Sigmoid colon (tissue), 7 donors: ENCODE measurements around the gene TGFBR3L. TPM values are rescaled to one million over a fixed set of nuclear protein-coding genes. Genes with fewer than 3 reads are reported as not detected.

Experiments
- DNase-seq: peaks from one replicate; pipeline ENCODE4 v3.0.0-alpha.2; 2019
- H3K27ac ChIP-seq, 4 donors: fragments of 200-600 bp; sonication (generic); one replicate each; pipeline ENCODE4 v1.5.1; 2016 to 2019; ENCODE audit warnings: mild to moderate bottlenecking in 1 of 4
- H3K27me3 ChIP-seq, 3 donors: fragments of 200-600 bp; sonication (generic); one replicate each; pipeline ENCODE4 v1.5.1; 2019; ENCODE audit warnings: mild to moderate bottlenecking in 1 of 3
- H3K36me3 ChIP-seq, 4 donors: fragments of 200-600 bp; sonication (generic); one replicate each; pipeline ENCODE4 v1.5.1; 2016 to 2019
- H3K4me1 ChIP-seq, 4 donors: fragments of 200-600 bp; sonication (generic); one replicate each; pipeline ENCODE4 v1.5.1; 2017 to 2019
- H3K4me3 ChIP-seq, 4 donors: fragments of 200-600 bp; sonication (generic); one replicate each; pipeline ENCODE4 v1.5.1; 2017 to 2019; ENCODE audit warnings: mild to moderate bottlenecking in 2 of 4, moderate library complexity in 1 of 4
- H3K9me3 ChIP-seq, 4 donors: fragments of 200-600 bp in 3 of 4; sonication (generic) in 3 of 4; one replicate each; pipeline versions ENCODE4 v1.5.1 to v1.6.1; 2013 to 2019
- CTCF ChIP-seq, 4 experiments: fragments of 450-650 bp in 3 of 4; fragments of 200-600 bp in 1 of 4; IDR thresholded peaks; one replicate each; pipeline ENCODE4 v1.5.1; 2016 to 2019; ENCODE audit warnings: antibody characterized with exemption in 4 of 4, mild to moderate bottlenecking in 3 of 4, moderate library complexity in 2 of 4
- EP300 ChIP-seq, 4 donors: sonication (generic); formaldehyde crosslinking; IDR thresholded peaks; one replicate each; pipeline ENCODE4 v1.6.1; 2017; ENCODE audit warnings: antibody characterized with exemption in 4 of 4
- POLR2A ChIP-seq, 2 donors: fragments of 450-650 bp; IDR thresholded peaks; one replicate each; pipeline ENCODE4 v1.6.1; 2016; ENCODE audit warnings: antibody characterized with exemption in 2 of 2, mild to moderate bottlenecking in 2 of 2, moderate library complexity in 2 of 2
- POLR2AphosphoS5 ChIP-seq, 4 donors: sonication (generic); formaldehyde crosslinking; IDR thresholded peaks; one replicate each; pipeline ENCODE4 v1.6.1; 2017; ENCODE audit warnings: antibody characterized with exemption in 4 of 4
- WGBS, 2 donors: extraction: QIAGEN DNeasy Blood & Tissue Kit; methylation state at CpG; one replicate each; pipeline ENCODE4 v1.1.7; 2013; 5-methylcytosine and 5-hydroxymethylcytosine counted together
- intact Hi-C: fragments of 100-400 bp; cut with DNase I; formaldehyde crosslinking; loops from one replicate; pipeline ENCODE4 v1.15.1; 2023
- polyA plus RNA-seq, 3 donors: library from polyadenylated mRNA; stranded (reverse); fragments of 200-250 nt; gene quantifications; one replicate each; pipeline ENCODE4 v1.2.3, GENCODE V29; 2013
- total RNA-seq, 4 donors: library from RNA; depleted of rRNA; stranded (reverse); fragments of >200 nt; gene quantifications; one replicate each; pipeline ENCODE4 v1.1.0, GENCODE V29; 2016
- donor health status: healthy with polysubstance abuse.
- donor health status: Bipolar disorder and iron deficiency.
- donor health status: healthy.

Gene TGFBR3L
- total and polyA plus RNA-seq, 7 donors = 1.8 TPM; not detected in 6

- Histone ChIP-seq H3K4me3 (no peak overlapping the region), H3K27me3 (peaks cover 0 to under 1% (median 0%) of the 10 kb centered on the region in 3 donors), H3K27ac (no peak overlapping the region), H3K36me3 (peaks cover 35 to 69% (median 46%) of the 10 kb centered on the region in 4 donors), H3K9me3 (no peaks in the 10 kb centered on the region), H3K4me1 (peaks cover 0 to 38% (median 36%) of the 10 kb centered on the region in 4 donors)
- WGBS, 2 donors = 89 to 95% methylated on average over 19 of the region's 19 CpGs
- TF ChIP-seq POLR2AphosphoS5 (IDR thresholded peaks at IDR 0.05) (no peak), POLR2A (IDR thresholded peaks at IDR 0.05) (no peak), EP300 (IDR thresholded peaks at IDR 0.05) (no peak)
- intact Hi-C loops = no loop called here
- no peak for DNase-seq
Measured at GRCh38 chr19:7908742-7909461, 5.7 kb upstream of the TGFBR3L start.

- DNase-seq = no peak
- WGBS, 2 donors = 91 to 94% methylated on average over 21 of the region's 21 CpGs
- peaks cover 35 to 69% (median 46%) of the 10 kb centered on the region in 4 donors for H3K36me3 ChIP-seq
- no peak overlapping the region for H3K4me3 ChIP-seq
- H3K27ac ChIP-seq = no peak overlapping the region
- H3K27me3 ChIP-seq = peaks cover 0 to 7% (median 1%) of the 10 kb centered on the region in 3 donors
- H3K4me1 ChIP-seq = peaks cover 0 to 33% (median 32%) of the 10 kb centered on the region in 4 donors
- no peaks in the 10 kb centered on the region for H3K9me3 ChIP-seq
- intact Hi-C loops = no loop called here
- TF ChIP-seq EP300 (IDR thresholded peaks at IDR 0.05) = no peak
- no peak for TF ChIP-seq POLR2AphosphoS5 (IDR thresholded peaks at IDR 0.05)
- TF ChIP-seq CTCF (IDR thresholded peaks at IDR 0.05) = no peak
- TF ChIP-seq POLR2A (IDR thresholded peaks at IDR 0.05) = no peak
Measured at GRCh38 chr19:7909471-7910067, 5.1 kb upstream of the TGFBR3L start.

- peaks cover 0 to 24% (median 23%) of the 10 kb centered on the region in 4 donors for H3K4me1 ChIP-seq
- H3K27ac ChIP-seq = no peak overlapping the region
- intact Hi-C loops = no loop called here
- H3K27me3 ChIP-seq = peaks cover 5 to 15% (median 11%) of the 10 kb centered on the region in 3 donors
- peaks cover 35 to 69% (median 46%) of the 10 kb centered on the region in 4 donors for H3K36me3 ChIP-seq
- H3K9me3 ChIP-seq = no peaks in the 10 kb centered on the region
- WGBS, 2 donors = 92 to 95% methylated on average over 54 of the region's 54 CpGs
- TF ChIP-seq POLR2AphosphoS5 (IDR thresholded peaks at IDR 0.05) (no peak), CTCF (IDR thresholded peaks at IDR 0.05) (no peak)
- no peak overlapping the region for H3K4me3 ChIP-seq
- DNase-seq = no peak
Measured at GRCh38 chr19:7910321-7911161, 4.1 kb upstream of the TGFBR3L start.

- no peaks in the 10 kb centered on the region for H3K9me3 ChIP-seq
- H3K27me3 ChIP-seq = peaks cover 15 to 26% (median 22%) of the 10 kb centered on the region in 3 donors
- no peak for TF ChIP-seq EP300 (IDR thresholded peaks at IDR 0.05)
- TF ChIP-seq POLR2AphosphoS5 (IDR thresholded peaks at IDR 0.05) = no peak
- TF ChIP-seq POLR2A (IDR thresholded peaks at IDR 0.05) = no peak
- TF ChIP-seq CTCF (IDR thresholded peaks at IDR 0.05) = no peak
- WGBS, 2 donors = 80 to 87% methylated on average over 18 of the region's 18 CpGs
- intact Hi-C loops = no loop called here
- H3K4me1 ChIP-seq = peaks cover 0 to 24% (median 23%) of the 10 kb centered on the region in 4 donors
- H3K36me3 ChIP-seq = peaks cover 35 to 59% (median 38%) of the 10 kb centered on the region in 4 donors
- no peak overlapping the region for H3K27ac ChIP-seq
- no peak for DNase-seq
- no peak overlapping the region for H3K4me3 ChIP-seq
Measured at GRCh38 chr19:7911508-7912143, 3.0 kb upstream of the TGFBR3L start.
